ENCODE data around the gene GSN. TPM values are rescaled to one million over a fixed set of nuclear protein-coding genes. Genes with fewer than 3 reads are reported as not detected.

Gene GSN
- total RNA-seq, 1 experiment from 2014 or later: 28.4 TPM

DNA sequence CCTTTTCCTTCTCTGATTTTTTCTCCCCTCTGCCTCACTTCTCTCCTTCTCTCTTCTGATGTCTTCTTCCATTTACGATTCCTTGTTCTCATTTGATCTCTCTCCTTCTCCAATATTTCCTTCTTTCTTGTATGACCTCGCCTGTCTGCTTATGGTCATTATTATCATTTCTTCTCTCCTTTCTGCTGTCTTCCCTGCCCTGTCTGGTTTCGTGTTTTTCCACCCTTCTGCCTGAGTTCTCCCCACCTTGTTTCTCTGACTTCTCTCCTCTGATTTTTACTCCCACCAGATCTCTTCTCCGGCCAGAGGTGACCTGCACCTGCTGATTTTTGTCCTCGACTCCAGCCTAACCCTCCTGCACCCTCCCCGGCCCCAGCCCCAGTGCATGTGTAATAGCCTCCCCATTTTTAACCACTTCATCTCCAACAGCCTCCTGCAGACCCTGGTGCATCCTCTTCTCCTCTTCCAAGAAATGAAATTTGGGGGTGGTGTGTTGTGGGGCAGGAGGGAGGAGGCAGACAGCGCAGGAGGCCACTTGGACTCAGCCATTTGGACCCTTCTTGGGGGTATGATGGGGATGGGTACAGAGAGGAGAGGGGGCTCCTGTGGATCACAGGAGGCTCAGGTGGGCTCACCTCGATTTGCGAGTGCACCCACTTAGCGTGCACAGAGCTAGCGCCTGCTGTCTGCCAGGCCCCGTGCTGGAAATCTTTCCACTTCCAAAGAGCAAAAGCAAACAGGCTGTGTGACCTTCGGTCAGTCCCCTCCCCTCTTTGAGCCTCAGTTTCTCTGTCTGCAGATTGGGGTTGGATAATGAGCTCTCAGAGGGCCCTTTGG is 32.5 kb downstream of the GSN start:
- no peaks in the 10 kb centered on the region for H3K27me3 ChIP-seq (replicated peaks; ENCODE audit: insufficient read depth, low read depth, low read length, poor library complexity)
- no peak for DNase-seq (ENCODE audit: low spot score)
- H3K27ac ChIP-seq (ENCODE audit: low read depth, low read length, poor library complexity, severe bottlenecking): no peak overlapping the region
- ChIA-PET CTCF (no interaction called here), POLR2A (ENCODE audit: low non-redundant PET) (no interaction called here)
- TSS peak; percentile 19 for BruUV-seq (replicated peaks)
- intact Hi-C loops (cut with micrococcal nuclease; ENCODE audit: unreplicated experiment): no loop called here
- no peak for TF ChIP-seq EZH2 (IDR thresholded peaks at IDR 0.05; ENCODE audit: borderline replicate concordance, low read depth, low read length, poor library complexity, severe bottlenecking)
- TF ChIP-seq, protein P1, sequence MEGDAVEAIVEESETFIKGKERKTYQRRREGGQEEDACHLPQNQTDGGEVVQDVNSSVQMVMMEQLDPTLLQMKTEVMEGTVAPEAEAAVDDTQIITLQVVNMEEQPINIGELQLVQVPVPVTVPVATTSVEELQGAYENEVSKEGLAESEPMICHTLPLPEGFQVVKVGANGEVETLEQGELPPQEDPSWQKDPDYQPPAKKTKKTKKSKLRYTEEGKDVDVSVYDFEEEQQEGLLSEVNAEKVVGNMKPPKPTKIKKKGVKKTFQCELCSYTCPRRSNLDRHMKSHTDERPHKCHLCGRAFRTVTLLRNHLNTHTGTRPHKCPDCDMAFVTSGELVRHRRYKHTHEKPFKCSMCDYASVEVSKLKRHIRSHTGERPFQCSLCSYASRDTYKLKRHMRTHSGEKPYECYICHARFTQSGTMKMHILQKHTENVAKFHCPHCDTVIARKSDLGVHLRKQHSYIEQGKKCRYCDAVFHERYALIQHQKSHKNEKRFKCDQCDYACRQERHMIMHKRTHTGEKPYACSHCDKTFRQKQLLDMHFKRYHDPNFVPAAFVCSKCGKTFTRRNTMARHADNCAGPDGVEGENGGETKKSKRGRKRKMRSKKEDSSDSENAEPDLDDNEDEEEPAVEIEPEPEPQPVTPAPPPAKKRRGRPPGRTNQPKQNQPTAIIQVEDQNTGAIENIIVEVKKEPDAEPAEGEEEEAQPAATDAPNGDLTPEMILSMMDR (conservative IDR thresholded peaks at IDR 0.05; ENCODE audit: low read depth, low read length): no peak
- no peaks in the 10 kb centered on the region for H3K9me3 ChIP-seq (ENCODE audit: low read depth, low read length, poor library complexity, severe bottlenecking)
- peak overlapping the region; percentile 53 for H3K4me3 ChIP-seq (ENCODE audit: low read depth, low read length, poor library complexity, severe bottlenecking)
- no peaks in the 10 kb centered on the region for H3K36me3 ChIP-seq (ENCODE audit: insufficient read depth, low read length, poor library complexity, severe bottlenecking)
- H3K4me1 ChIP-seq (ENCODE audit: insufficient read depth, low read length, poor library complexity, severe bottlenecking): peaks cover 14% of the 10 kb centered on the region

DNA sequence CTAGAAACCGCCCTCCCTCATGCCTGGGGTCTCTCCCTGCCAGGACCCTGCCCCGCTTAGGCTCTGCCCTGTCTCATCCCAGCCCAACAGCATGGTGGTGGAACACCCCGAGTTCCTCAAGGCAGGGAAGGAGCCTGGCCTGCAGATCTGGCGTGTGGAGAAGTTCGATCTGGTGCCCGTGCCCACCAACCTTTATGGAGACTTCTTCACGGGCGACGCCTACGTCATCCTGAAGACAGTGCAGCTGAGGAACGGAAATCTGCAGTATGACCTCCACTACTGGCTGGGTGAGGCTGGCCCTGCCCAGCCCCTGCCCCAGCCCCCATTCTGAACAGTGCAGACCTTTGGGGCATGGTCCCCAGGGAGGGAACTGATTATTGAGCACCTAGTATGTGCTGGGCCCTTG is 33.9 kb downstream of the GSN start:
- no TSS peak for BruUV-seq (replicated peaks)
- TF ChIP-seq, protein P1 (conservative IDR thresholded peaks at IDR 0.05; ENCODE audit: low read depth, low read length): no peak
- TF ChIP-seq EZH2 (IDR thresholded peaks at IDR 0.05; ENCODE audit: borderline replicate concordance, low read depth, low read length, poor library complexity, severe bottlenecking): no peak
- Histone ChIP-seq H3K27ac (ENCODE audit: low read depth, low read length, poor library complexity, severe bottlenecking) (no peak overlapping the region), H3K36me3 (ENCODE audit: insufficient read depth, low read length, poor library complexity, severe bottlenecking) (no peaks in the 10 kb centered on the region), H3K27me3 (replicated peaks; ENCODE audit: insufficient read depth, low read depth, low read length, poor library complexity) (no peaks in the 10 kb centered on the region), H3K4me1 (ENCODE audit: insufficient read depth, low read length, poor library complexity, severe bottlenecking) (peaks cover 14% of the 10 kb centered on the region), H3K4me3 (ENCODE audit: low read depth, low read length, poor library complexity, severe bottlenecking) (no peak overlapping the region), H3K9me3 (ENCODE audit: low read depth, low read length, poor library complexity, severe bottlenecking) (no peaks in the 10 kb centered on the region)
- no peak for DNase-seq (ENCODE audit: low spot score)
- intact Hi-C loops (cut with micrococcal nuclease; ENCODE audit: unreplicated experiment): no loop called here
- CTCF ChIA-PET: no interaction called here
- POLR2A ChIA-PET (ENCODE audit: low non-redundant PET): interaction anchor here (0.6 kb wide), 1 partner anchor 12 kb away, joined by 4 read pairs; no protein-coding TSS in a partner anchor

DNA sequence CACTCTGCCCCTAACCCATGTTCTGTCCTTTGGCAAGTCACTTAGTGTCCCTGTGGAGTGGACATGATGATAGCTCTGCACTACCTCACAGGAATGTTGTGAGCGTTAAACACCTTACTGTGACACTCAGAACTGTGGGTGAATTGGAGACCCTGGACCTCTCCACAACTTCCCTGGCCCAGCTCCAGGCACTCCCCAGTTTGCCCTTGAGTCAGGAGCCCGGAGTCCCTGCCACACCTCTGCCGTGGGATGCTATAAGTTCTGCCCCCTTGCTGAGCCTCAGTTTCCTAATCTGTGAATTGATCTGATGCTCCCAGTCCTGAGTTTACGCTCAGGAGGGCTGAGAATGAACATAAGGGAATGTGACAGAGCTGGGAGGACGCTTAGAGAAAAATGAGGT is 34.4 kb downstream of the GSN start:
- CTCF ChIA-PET: no interaction called here
- Histone ChIP-seq H3K27me3 (replicated peaks; ENCODE audit: insufficient read depth, low read depth, low read length, poor library complexity) (no peaks in the 10 kb centered on the region), H3K4me3 (ENCODE audit: low read depth, low read length, poor library complexity, severe bottlenecking) (no peak overlapping the region), H3K27ac (ENCODE audit: low read depth, low read length, poor library complexity, severe bottlenecking) (no peak overlapping the region), H3K4me1 (ENCODE audit: insufficient read depth, low read length, poor library complexity, severe bottlenecking) (peaks cover 14% of the 10 kb centered on the region), H3K36me3 (ENCODE audit: insufficient read depth, low read length, poor library complexity, severe bottlenecking) (no peaks in the 10 kb centered on the region), H3K9me3 (ENCODE audit: low read depth, low read length, poor library complexity, severe bottlenecking) (no peaks in the 10 kb centered on the region)
- TF ChIP-seq EZH2 (IDR thresholded peaks at IDR 0.05; ENCODE audit: borderline replicate concordance, low read depth, low read length, poor library complexity, severe bottlenecking): no peak
- TF ChIP-seq, protein P1 (conservative IDR thresholded peaks at IDR 0.05; ENCODE audit: low read depth, low read length): no peak
- DNase-seq (ENCODE audit: low spot score): no peak
- POLR2A ChIA-PET (ENCODE audit: low non-redundant PET): no interaction called here
- BruUV-seq (replicated peaks): no TSS peak
- intact Hi-C loops (cut with micrococcal nuclease; ENCODE audit: unreplicated experiment): no loop called here

All from A673 (cell line).